Activated naive CD8-positive, alpha-beta T cell (primary cell): ENCODE data around the gene SPATA46.

Experiments used
- H3K27ac Mint-ChIP-seq: one replicate; pipeline ENCODE4 v1.8.0; 2021; ENCODE audit warnings: mixed read lengths
- H3K27me3 Mint-ChIP-seq: one replicate; pipeline ENCODE4 v1.8.0; 2021; ENCODE audit warnings: mixed read lengths
- H3K36me3 Mint-ChIP-seq: one replicate; pipeline ENCODE4 v1.8.0; 2021; ENCODE audit warnings: mixed read lengths
- H3K4me1 Mint-ChIP-seq: one replicate; pipeline ENCODE4 v1.8.0; 2021; ENCODE audit warnings: low read depth, mixed read lengths
- H3K4me3 Mint-ChIP-seq: one replicate; pipeline ENCODE4 v1.8.0; 2021; ENCODE audit warnings: mild to moderate bottlenecking, mixed read lengths
- H3K9me3 Mint-ChIP-seq: one replicate; pipeline ENCODE4 v1.8.0; 2021; ENCODE audit warnings: low read depth, mixed read lengths

SPATA46 gene

DNA sequence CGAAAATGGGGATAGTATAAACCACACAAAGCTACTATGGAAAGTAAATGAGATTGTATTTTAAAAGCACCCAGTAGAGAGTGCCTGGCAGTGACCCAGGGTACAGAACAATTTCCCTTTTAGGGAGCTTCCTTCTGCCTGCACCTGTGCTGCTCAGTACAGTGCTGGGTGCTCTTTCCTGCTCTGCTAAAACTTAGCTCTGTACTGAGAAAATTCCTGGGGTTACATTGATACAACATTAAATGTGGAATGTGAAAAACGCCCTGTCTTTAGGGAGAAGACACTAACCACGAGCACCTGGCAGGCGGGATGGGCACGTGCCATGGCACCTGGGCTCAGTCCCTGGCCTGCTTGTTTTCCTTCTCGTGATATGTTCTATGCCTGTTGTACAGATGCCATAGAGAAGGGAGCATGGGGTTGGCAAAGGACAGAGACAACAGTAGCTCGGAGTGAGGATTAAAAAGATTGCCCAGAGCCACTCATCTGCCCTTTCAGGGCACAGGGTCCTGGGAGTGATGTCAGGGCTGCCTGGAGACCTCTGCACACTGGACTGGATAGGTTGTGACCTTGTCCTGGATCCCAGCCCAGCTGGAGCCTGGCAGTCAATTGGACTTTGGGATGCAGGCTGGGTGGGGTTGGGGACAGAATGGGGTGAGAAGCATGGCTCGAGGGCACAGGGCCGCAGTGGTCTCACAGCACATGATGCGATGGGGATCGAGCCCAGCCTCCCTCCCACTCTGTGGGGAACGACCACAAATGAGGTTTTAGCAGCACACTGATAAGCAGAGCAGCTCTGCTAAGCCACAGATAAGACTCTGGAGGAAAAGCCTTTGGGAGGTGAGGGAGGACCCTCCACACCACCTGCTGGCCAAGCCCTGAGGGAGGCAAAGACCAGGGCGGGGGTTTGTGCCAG, 4.2 kb downstream of the SPATA46 start:
- no peaks in the 10 kb centered on the region for H3K27me3 Mint-ChIP-seq
- H3K36me3 Mint-ChIP-seq = no peaks in the 10 kb centered on the region
- H3K4me3 Mint-ChIP-seq = no peak overlapping the region
- H3K9me3 Mint-ChIP-seq = no peaks in the 10 kb centered on the region
- no peak overlapping the region for H3K27ac Mint-ChIP-seq
- H3K4me1 Mint-ChIP-seq = no peaks in the 10 kb centered on the region

DNA sequence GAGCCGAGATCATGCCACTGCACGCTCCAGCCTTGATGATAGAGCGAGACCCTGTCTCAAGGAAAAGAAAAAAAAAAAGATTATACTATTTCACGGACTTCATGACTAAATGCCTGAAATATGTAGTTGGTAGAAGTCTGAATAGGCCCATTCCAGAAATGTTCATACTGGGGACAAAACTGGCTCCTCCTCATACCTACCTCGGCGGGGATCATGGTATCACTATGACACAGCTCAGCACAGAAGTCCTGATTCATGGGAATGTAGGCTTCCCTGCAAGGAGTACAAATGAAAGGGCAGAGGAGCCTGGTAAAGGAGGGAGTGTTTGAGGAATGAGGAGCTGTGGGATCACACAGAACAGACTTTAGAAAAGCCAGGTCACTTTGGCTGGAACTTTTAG, 5.0 kb downstream of the SPATA46 start:
- no peaks in the 10 kb centered on the region for H3K9me3 Mint-ChIP-seq
- H3K27ac Mint-ChIP-seq = no peak overlapping the region
- H3K27me3 Mint-ChIP-seq = no peaks in the 10 kb centered on the region
- H3K36me3 Mint-ChIP-seq = no peaks in the 10 kb centered on the region
- H3K4me3 Mint-ChIP-seq = no peak overlapping the region
- H3K4me1 Mint-ChIP-seq = no peaks in the 10 kb centered on the region

DNA sequence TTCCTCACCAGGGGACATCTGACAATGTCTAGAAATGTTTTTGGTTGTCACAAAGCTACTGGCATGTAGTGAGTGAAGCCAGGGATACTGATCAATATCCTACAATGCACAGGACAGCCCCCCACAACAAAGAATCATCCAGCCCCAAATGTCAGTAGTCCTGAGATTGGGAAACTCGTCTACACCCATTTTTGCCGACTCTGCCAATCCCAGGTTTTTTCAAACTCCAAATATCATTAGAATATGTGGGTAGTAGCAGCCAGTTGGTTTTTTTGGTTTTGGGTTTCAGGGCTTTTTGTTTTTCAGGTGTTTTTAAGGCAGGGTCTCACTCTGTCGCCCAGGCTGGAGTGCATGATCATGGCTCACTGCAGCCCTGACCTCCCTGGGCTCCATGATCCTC, 5.9 kb downstream of the SPATA46 start:
- Mint-ChIP-seq H3K4me1 (no peaks in the 10 kb centered on the region), H3K9me3 (no peaks in the 10 kb centered on the region), H3K27ac (no peak overlapping the region), H3K27me3 (no peaks in the 10 kb centered on the region), H3K36me3 (no peaks in the 10 kb centered on the region), H3K4me3 (no peak overlapping the region)

DNA sequence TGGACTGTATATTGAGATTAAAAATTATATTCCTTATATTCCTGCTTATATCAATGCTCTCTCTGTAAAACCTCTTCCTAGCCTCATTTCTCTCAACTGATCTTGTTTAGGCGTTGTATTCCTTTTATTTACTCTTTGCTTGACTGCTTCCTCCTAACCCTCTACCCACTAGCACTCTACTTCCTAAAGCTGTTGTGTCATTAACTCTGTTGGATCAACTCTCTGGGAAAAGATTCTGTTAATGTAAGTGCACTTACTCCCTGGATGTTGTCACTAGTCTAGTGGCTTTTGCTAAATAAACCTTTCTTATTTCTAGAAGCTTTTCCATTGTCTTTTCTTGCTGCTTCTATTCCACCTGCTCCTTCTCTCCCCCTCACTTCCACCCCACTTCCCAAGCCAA, 6.5 kb downstream of the SPATA46 start:
- no peak overlapping the region for H3K27ac Mint-ChIP-seq
- H3K4me1 Mint-ChIP-seq = no peaks in the 10 kb centered on the region
- H3K9me3 Mint-ChIP-seq = no peaks in the 10 kb centered on the region
- H3K36me3 Mint-ChIP-seq = no peaks in the 10 kb centered on the region
- no peak overlapping the region for H3K4me3 Mint-ChIP-seq
- H3K27me3 Mint-ChIP-seq = no peaks in the 10 kb centered on the region

DNA sequence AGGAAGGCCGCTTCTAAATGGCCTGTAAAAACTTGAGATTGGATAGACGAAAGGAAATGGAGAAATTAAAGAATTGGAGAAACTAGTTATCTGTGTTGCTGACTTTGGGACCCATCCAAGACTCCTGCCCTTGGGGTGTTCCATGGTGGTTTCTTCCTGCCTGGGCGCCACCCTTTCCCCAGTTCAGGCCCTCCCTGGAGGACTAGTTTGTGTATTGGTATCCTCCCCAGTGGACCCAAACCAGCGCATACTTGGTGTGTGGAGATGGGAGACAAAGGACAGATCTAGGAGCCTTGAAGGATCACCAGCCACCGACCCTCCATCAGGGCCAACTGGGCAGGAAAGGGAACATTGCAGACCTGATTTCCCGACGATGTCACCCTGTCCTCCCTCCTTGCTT, 7.1 kb downstream of the SPATA46 start:
- no peak overlapping the region for H3K4me3 Mint-ChIP-seq
- no peaks in the 10 kb centered on the region for H3K9me3 Mint-ChIP-seq
- H3K27me3 Mint-ChIP-seq = no peaks in the 10 kb centered on the region
- no peaks in the 10 kb centered on the region for H3K4me1 Mint-ChIP-seq
- no peak overlapping the region for H3K27ac Mint-ChIP-seq
- no peaks in the 10 kb centered on the region for H3K36me3 Mint-ChIP-seq

DNA sequence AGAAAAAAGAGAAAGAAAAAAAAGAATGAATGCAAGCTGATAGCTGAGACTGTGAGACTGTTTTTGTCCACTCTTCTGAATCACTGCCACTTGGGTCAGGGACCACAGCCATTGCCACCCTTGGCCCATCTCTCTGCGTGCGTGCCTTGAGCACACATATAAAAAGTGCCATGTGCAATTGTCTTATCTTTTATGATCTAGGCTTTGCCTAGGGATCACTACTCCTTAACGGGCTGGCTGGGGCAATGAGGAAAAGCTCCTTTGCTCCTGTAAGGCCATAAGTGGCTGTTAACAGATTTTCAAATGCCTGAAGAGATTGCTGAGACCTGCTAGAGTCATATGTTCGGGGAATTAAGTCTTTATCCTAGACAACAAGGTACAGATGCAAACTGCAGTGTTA, 8.2 kb downstream of the SPATA46 start:
- no peak overlapping the region for H3K4me3 Mint-ChIP-seq
- H3K27ac Mint-ChIP-seq = no peak overlapping the region

DNA sequence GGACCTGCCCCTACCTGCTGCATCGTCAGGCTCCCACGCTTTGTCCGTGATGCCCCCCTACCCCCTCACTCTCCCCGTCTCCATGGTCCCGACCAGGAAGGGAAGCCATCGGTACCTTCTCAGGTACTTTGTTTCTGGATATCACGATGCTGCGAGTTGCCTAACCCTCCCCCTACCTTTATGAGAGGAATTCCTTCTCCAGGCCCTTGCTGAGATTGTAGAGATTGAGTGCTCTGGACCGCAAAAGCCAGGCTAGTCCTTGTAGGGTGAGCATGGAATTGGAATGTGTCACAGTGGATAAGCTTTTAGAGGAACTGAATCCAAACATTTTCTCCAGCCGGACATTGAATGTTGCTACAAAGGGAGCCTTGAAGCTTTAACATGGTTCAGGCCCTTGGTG, 8.9 kb downstream of the SPATA46 start:
- Mint-ChIP-seq H3K4me1 (no peaks in the 10 kb centered on the region), H3K4me3 (no peak overlapping the region), H3K27me3 (no peaks in the 10 kb centered on the region)

More for the DNA sequence above, 8.2 kb downstream of the SPATA46 start:
- H3K9me3 Mint-ChIP-seq = no peaks in the 10 kb centered on the region
- H3K36me3 Mint-ChIP-seq = no peaks in the 10 kb centered on the region
- no peaks in the 10 kb centered on the region for H3K27me3 Mint-ChIP-seq
- no peaks in the 10 kb centered on the region for H3K4me1 Mint-ChIP-seq

DNA sequence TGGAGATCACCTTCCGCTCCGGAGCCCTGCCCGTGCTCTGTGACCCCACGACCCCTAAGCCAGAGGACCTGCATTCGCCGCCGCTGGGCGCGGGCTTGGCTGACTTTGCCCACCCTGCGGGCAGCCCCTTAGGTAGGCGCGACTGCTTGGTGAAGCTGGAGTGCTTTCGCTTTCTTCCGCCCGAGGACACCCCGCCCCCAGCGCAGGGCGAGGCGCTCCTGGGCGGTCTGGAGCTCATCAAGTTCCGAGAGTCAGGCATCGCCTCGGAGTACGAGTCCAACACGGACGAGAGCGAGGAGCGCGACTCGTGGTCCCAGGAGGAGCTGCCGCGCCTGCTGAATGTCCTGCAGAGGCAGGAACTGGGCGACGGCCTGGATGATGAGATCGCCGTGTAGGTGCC, 9.6 kb downstream of the SPATA46 start:
- no peak overlapping the region for H3K27ac Mint-ChIP-seq

More for the DNA sequence above, 8.9 kb downstream of the SPATA46 start:
- no peak overlapping the region for H3K27ac Mint-ChIP-seq
- H3K9me3 Mint-ChIP-seq = no peaks in the 10 kb centered on the region
- no peaks in the 10 kb centered on the region for H3K36me3 Mint-ChIP-seq

DNA sequence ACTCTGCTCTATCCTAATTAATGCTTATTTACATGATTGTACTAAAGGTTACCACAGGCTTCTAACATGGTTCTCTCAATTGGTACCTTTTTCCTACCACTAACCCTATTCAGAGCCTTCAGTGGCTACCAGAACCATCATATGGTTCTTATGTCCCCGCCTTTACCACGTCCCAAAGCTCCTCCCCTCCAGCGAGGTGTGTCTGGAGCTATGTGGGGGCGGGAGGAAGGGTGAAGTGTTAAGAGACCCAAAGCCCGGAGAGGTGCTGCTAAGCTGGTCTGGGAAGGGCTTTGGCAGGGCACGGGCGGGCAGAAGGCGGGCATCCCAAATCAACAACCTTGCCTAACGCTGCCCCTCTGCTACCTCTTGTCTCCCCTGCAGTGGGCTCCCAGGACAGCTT, 10.0 kb downstream of the SPATA46 start:
- no peaks in the 10 kb centered on the region for H3K36me3 Mint-ChIP-seq
- H3K27me3 Mint-ChIP-seq = no peaks in the 10 kb centered on the region
- H3K9me3 Mint-ChIP-seq = no peaks in the 10 kb centered on the region
- no peak overlapping the region for H3K27ac Mint-ChIP-seq
- no peak overlapping the region for H3K4me3 Mint-ChIP-seq
- H3K4me1 Mint-ChIP-seq = no peaks in the 10 kb centered on the region

More for the DNA sequence above, 9.6 kb downstream of the SPATA46 start:
- no peaks in the 10 kb centered on the region for H3K36me3 Mint-ChIP-seq
- no peaks in the 10 kb centered on the region for H3K4me1 Mint-ChIP-seq
- no peak overlapping the region for H3K4me3 Mint-ChIP-seq
- no peaks in the 10 kb centered on the region for H3K27me3 Mint-ChIP-seq
- no peaks in the 10 kb centered on the region for H3K9me3 Mint-ChIP-seq

DNA sequence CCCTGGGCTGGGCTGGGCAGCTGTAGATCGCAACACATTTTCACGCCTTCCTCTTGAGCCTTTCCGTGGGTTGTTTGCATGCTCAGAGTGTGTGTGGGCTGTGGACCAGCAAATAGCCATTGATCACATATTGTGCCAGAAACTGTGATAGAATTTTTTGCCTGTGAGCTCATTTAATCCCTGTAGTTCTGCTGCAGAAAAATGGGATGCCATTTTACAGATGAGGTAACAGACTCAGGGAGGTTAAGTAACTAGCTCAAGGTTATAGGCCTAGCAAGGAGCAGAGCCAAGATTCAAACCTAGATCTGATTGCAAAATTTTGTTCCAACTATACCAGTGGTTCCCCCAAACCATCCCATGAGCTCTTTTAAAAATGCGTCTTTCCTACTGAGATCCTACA, 10.5 kb downstream of the SPATA46 start:
- no peaks in the 10 kb centered on the region for H3K36me3 Mint-ChIP-seq
- no peak overlapping the region for H3K4me3 Mint-ChIP-seq
- H3K27ac Mint-ChIP-seq = no peak overlapping the region
- no peaks in the 10 kb centered on the region for H3K4me1 Mint-ChIP-seq
- no peaks in the 10 kb centered on the region for H3K27me3 Mint-ChIP-seq
- H3K9me3 Mint-ChIP-seq = no peaks in the 10 kb centered on the region

DNA sequence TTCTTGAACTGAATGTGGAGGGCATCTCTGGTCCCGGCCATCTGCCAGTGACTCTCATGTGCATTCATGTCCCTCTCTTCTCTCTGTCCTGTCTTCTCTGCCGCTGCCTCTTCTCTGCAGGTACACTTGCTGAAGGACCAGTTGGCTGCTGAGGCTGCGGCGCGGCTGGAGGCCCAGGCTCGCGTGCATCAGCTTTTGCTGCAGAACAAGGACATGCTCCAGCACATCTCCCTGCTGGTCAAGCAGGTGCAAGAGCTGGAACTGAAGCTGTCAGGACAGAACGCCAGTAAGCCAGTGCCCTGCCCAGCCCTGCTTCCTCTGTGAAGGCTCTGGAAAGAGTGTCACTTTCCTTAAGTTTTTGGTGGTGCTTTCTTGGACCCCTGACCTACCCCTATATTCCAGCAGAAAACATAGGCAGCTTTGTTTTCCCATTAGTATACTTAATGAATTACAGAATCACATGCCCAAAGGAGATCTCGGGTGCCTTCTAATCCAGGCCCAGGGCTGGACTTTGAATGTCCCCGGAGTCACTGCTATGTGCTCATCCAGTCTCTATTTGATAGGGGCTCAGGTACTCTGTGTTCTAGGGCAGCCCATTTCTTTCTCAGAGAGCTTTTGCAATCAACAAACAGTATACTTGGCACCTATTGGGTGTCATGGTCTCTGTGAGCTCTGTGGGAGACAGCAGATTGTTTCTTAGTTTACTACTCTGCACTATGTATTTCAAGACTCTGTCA, 11.2 kb downstream of the SPATA46 start:
- no peaks in the 10 kb centered on the region for H3K36me3 Mint-ChIP-seq
- H3K4me1 Mint-ChIP-seq = no peaks in the 10 kb centered on the region
- no peak overlapping the region for H3K27ac Mint-ChIP-seq
- H3K4me3 Mint-ChIP-seq = no peak overlapping the region
- no peaks in the 10 kb centered on the region for H3K9me3 Mint-ChIP-seq
- H3K27me3 Mint-ChIP-seq = no peaks in the 10 kb centered on the region

DNA sequence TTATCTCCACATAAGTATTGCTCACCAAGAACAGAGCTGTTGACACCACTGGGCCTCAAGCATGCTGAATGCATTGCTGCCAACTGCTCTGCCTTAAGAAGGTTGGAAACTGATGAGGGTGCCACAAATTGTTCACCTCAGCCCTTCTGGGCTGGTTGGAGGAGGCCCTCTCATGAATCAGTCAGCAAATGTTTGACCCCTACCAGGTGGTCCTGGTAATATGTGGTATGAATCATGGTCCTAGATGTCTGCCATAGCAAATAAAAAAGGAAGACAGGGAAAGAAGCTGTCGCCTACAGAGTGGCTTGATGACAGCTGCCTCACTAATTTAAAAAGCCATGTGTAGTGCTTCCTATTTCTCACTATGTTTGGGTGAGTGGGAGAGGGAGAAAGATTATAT, 12.2 kb downstream of the SPATA46 start:
- H3K27me3 Mint-ChIP-seq = no peaks in the 10 kb centered on the region
- no peak overlapping the region for H3K27ac Mint-ChIP-seq
- H3K4me3 Mint-ChIP-seq = no peak overlapping the region
- H3K9me3 Mint-ChIP-seq = no peaks in the 10 kb centered on the region
- no peaks in the 10 kb centered on the region for H3K4me1 Mint-ChIP-seq
- H3K36me3 Mint-ChIP-seq = no peaks in the 10 kb centered on the region

DNA sequence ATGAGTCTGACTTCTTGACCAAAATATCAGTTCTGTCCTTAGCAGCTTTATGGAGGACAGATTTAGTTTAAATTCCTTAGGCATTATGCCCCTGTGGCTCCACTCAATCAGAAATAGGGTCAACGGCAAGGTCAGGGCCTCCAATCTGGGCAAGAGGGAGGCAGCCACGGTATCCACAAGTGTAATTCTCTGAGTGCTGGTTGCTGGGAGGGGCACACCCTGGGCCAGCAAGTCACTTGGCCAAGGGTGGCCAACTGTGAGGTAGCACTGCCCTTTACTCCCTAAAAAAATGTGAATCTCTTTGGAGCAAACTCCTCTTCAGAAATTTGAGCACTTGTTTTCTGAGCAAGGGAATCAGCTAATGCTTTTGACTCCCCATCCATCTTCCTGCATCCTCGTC, 12.8 kb downstream of the SPATA46 start:
- Mint-ChIP-seq H3K27ac (no peak overlapping the region), H3K27me3 (no peaks in the 10 kb centered on the region), H3K4me3 (no peak overlapping the region), H3K36me3 (no peaks in the 10 kb centered on the region), H3K4me1 (no peaks in the 10 kb centered on the region), H3K9me3 (no peaks in the 10 kb centered on the region)

DNA sequence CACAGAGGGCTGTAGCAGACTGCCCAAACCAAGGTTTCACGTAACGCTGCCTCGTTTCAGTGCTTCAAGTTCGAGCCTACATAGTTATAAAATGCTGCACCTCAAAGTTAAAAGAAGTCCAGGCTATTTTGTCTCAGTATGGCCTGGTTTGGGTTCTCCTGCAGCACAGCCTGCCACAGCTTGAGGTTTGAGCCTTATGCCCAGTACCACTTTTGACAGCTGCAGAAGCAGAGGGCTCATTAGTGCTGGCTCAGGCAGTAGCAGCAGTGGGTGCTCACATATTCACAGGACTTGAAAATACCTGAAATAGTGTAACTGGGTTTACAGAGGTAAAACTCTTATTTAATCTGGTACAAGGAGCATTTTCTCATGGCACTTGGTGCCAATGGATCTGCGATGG, 15.3 kb downstream of the SPATA46 start:
- no peaks in the 10 kb centered on the region for H3K36me3 Mint-ChIP-seq
- H3K27ac Mint-ChIP-seq = no peak overlapping the region
- peaks cover 1% of the 10 kb centered on the region for H3K27me3 Mint-ChIP-seq
- no peak overlapping the region for H3K4me3 Mint-ChIP-seq
- no peaks in the 10 kb centered on the region for H3K9me3 Mint-ChIP-seq
- H3K4me1 Mint-ChIP-seq = no peaks in the 10 kb centered on the region

DNA sequence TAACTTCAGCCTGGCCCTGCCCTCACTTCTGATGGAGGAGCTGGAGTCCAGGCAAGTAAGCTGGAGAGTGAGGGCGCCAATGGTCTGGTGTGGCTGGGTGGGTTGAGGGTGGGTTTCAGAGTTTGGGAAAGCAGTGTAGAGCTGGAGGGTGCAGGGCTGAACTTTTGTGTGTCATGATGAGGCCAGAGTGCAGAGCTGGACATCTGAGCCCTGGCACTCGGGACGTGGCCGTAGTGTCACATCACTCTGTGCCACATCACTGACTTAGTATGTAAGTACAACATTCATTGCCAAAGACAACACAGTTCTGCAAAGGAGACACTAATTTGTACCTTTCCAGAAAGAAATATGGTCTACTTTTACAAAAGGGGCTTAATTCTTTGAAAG, 15.8 kb downstream of the SPATA46 start:
- Mint-ChIP-seq H3K4me3 (no peak overlapping the region), H3K4me1 (no peaks in the 10 kb centered on the region), H3K9me3 (no peaks in the 10 kb centered on the region), H3K27me3 (peaks cover 1% of the 10 kb centered on the region), H3K36me3 (no peaks in the 10 kb centered on the region), H3K27ac (no peak overlapping the region)
